IMR-90 (cell line): Measurements from ENCODE around the gene IP6K3.

Experiments
- POLR2A ChIP-seq: IDR thresholded peaks from 2 replicates; pipeline ENCODE4 v1.6.1; 2012; ENCODE audit warnings: mild to moderate bottlenecking, low read depth, low read length
- SMC3 ChIP-seq: fragments of 150-350 bp; IDR thresholded peaks from 2 replicates; pipeline ENCODE4 v1.6.1; 2016; ENCODE audit warnings: low read depth, mild to moderate bottlenecking, antibody characterized with exemption, low read length, moderate library complexity
- TF ChIP-seq, protein P1 (sequence below): conservative IDR thresholded peaks from 2 replicates; pipeline ENCODE4 v1.5.1; 2012; ENCODE audit warnings: mild to moderate bottlenecking, low read depth, low read length, improper control_type of control experiment

DNA sequence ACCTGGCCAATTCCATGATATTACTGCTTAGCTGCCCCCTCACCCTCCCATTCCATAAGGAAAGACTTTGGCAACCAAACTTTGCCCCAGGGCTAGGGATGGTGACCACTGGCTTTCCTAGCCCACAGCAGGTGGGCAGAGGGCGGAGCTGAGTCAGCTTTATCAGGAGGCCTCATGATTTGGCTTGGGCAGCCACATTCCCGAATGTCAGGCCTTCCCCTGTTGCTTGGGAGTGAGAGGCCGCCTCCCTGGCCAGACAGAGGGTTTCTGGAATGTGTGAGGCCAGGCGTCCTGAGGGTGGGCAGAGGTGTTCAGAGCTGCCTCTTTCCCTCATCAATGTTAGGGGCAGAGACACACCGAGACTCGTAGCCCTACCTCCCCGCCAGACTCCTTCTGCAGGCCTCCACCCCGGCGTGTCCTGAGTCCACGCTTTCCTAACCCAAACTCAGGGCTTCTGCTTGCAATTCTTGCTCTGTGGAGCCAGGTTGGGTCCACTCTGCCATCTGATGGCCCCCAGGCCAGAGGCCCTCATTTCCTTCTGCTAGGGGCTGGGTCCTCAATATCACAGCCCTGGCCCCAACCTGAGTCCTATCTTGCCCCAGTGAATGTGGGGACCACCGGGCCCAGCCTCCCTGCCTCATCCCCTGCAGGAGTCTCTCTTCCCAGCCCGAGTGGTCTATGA lies 54.5 kb downstream of the IP6K3 start:
- TF ChIP-seq, protein P1, sequence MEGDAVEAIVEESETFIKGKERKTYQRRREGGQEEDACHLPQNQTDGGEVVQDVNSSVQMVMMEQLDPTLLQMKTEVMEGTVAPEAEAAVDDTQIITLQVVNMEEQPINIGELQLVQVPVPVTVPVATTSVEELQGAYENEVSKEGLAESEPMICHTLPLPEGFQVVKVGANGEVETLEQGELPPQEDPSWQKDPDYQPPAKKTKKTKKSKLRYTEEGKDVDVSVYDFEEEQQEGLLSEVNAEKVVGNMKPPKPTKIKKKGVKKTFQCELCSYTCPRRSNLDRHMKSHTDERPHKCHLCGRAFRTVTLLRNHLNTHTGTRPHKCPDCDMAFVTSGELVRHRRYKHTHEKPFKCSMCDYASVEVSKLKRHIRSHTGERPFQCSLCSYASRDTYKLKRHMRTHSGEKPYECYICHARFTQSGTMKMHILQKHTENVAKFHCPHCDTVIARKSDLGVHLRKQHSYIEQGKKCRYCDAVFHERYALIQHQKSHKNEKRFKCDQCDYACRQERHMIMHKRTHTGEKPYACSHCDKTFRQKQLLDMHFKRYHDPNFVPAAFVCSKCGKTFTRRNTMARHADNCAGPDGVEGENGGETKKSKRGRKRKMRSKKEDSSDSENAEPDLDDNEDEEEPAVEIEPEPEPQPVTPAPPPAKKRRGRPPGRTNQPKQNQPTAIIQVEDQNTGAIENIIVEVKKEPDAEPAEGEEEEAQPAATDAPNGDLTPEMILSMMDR = no peak
- TF ChIP-seq POLR2A = no peak
- no peak for TF ChIP-seq SMC3
